Measurements from ENCODE around the gene RC3H1. TPM values are rescaled to one million over a fixed set of nuclear protein-coding genes. Genes with fewer than 3 reads are reported as not detected.

The RC3H1 gene
- total and polyA plus RNA-seq, 10 of the 15 experiments (the other 5 are each of a cell fraction or from before 2014, with no cell fraction given): 1.4 to 33.9 (median 11.8) TPM

- CTCF ChIA-PET: no interaction called here
Observed at GRCh38 chr1:174041369-174041768, 19.2 kb upstream of the RC3H1 start.

More at GRCh38 chr1:174041369-174041768, 19.2 kb upstream of the RC3H1 start:
- ChIA-PET RAD21 (ENCODE audit: unreplicated experiment) (no interaction called here), SMC1A (ENCODE audit: uncharacterized antibody, unreplicated experiment) (interaction anchor here (0.6 kb wide), 1 partner anchor 58 kb away, joined by 3 read pairs; no protein-coding TSS in a partner anchor), POLR2A (no interaction called here)
- H3K4me2 ChIP-seq (ENCODE audit: control insufficient read depth, insufficient read depth): no peak overlapping the region
- H3K27ac ChIP-seq (ENCODE audit: control insufficient read depth, insufficient read depth): no peak overlapping the region
- in situ Hi-C loops (cut with MboI): no loop called here
- DNase-seq (ENCODE audit: low read depth, low spot score): no peak
- H3K9ac ChIP-seq (ENCODE audit: control insufficient read depth, insufficient read depth, low read length): no peak overlapping the region
- intact Hi-C loops (cut with micrococcal nuclease; ENCODE audit: unreplicated experiment): no loop called here
- BruUV-seq (replicated peaks): no TSS peak
- H3K36me3 ChIP-seq (ENCODE audit: control insufficient read depth in 2 of 2, insufficient read depth in 2 of 2, low read length in 1 of 2): no peaks in the 10 kb centered on the region
- H3K27me3 ChIP-seq (replicated peaks in 1 of 2; ENCODE audit: control insufficient read depth in 2 of 2, insufficient read depth in 2 of 2, low read length in 1 of 2): no peaks in the 10 kb centered on the region
- no peak for ATAC-seq
- WGBS (ENCODE audit: insufficient coverage, insufficient replicate concordance, low lambda C conversion rate, missing lambda C conversion rate): 96% methylated on average over 1 of the region's 1 CpG
- no peaks in the 10 kb centered on the region for H3K79me2 ChIP-seq (ENCODE audit: control insufficient read depth, insufficient read depth, low read length)
- no peaks in the 10 kb centered on the region for H3K9me3 ChIP-seq (replicated peaks; ENCODE audit: control insufficient read depth, insufficient read depth, low read length)
- TF ChIP-seq NR2C1 (IDR thresholded peaks at IDR 0.05) (no peak), PML (IDR thresholded peaks at IDR 0.05; ENCODE audit: low read length) (no peak), POU2F2 (IDR thresholded peaks at IDR 0.05; ENCODE audit: borderline replicate concordance, low read depth, low read length) (no peak), GATAD2B (conservative IDR thresholded peaks at IDR 0.05; ENCODE audit: low read depth) (no peak), WRNIP1 (IDR thresholded peaks at IDR 0.05; ENCODE audit: borderline replicate concordance, low read depth, low read length) (no peak), SRF (IDR thresholded peaks at IDR 0.05; ENCODE audit: low read depth in 2 of 2, low read length in 2 of 2) (no peak), ZBED1 (IDR thresholded peaks at IDR 0.05; ENCODE audit: borderline replicate concordance) (no peak), ZNF384 (IDR thresholded peaks at IDR 0.05; ENCODE audit: borderline replicate concordance, low read depth, low read length) (no peak), NFYB (IDR thresholded peaks at IDR 0.05; ENCODE audit: insufficient read depth, low read depth, low read length) (no peak), TAF1 (IDR thresholded peaks at IDR 0.05; ENCODE audit: borderline replicate concordance, low read depth, low read length) (no peak), KAT2A (conservative IDR thresholded peaks at IDR 0.05; ENCODE audit: control insufficient read depth, low read depth, low read length) (no peak)
- TF ChIP-seq, protein P1, sequence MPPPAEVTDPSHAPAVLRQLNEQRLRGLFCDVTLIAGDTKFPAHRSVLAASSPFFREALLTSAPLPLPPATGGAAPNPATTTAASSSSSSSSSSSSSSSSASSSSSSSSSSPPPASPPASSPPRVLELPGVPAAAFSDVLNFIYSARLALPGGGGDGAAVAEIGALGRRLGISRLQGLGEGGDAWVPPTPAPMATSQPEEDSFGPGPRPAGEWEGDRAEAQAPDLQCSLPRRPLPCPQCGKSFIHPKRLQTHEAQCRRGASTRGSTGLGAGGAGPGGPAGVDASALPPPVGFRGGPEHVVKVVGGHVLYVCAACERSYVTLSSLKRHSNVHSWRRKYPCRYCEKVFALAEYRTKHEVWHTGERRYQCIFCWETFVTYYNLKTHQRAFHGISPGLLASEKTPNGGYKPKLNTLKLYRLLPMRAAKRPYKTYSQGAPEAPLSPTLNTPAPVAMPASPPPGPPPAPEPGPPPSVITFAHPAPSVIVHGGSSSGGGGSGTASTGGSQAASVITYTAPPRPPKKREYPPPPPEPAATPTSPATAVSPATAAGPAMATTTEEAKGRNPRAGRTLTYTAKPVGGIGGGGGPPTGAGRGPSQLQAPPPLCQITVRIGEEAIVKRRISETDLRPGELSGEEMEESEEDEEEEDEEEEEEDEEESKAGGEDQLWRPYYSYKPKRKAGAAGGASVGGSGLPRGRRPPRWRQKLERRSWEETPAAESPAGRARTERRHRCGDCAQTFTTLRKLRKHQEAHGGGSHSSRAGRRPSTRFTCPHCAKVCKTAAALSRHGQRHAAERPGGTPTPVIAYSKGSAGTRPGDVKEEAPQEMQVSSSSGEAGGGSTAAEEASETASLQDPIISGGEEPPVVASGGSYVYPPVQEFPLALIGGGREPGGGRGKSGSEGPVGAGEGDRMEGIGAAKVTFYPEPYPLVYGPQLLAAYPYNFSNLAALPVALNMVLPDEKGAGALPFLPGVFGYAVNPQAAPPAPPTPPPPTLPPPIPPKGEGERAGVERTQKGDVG (CRISPR knock-in tag; IDR thresholded peaks at IDR 0.05): no peak
- TF ChIP-seq, protein P2, sequence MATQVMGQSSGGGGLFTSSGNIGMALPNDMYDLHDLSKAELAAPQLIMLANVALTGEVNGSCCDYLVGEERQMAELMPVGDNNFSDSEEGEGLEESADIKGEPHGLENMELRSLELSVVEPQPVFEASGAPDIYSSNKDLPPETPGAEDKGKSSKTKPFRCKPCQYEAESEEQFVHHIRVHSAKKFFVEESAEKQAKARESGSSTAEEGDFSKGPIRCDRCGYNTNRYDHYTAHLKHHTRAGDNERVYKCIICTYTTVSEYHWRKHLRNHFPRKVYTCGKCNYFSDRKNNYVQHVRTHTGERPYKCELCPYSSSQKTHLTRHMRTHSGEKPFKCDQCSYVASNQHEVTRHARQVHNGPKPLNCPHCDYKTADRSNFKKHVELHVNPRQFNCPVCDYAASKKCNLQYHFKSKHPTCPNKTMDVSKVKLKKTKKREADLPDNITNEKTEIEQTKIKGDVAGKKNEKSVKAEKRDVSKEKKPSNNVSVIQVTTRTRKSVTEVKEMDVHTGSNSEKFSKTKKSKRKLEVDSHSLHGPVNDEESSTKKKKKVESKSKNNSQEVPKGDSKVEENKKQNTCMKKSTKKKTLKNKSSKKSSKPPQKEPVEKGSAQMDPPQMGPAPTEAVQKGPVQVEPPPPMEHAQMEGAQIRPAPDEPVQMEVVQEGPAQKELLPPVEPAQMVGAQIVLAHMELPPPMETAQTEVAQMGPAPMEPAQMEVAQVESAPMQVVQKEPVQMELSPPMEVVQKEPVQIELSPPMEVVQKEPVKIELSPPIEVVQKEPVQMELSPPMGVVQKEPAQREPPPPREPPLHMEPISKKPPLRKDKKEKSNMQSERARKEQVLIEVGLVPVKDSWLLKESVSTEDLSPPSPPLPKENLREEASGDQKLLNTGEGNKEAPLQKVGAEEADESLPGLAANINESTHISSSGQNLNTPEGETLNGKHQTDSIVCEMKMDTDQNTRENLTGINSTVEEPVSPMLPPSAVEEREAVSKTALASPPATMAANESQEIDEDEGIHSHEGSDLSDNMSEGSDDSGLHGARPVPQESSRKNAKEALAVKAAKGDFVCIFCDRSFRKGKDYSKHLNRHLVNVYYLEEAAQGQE (IDR thresholded peaks at IDR 0.05; ENCODE audit: low read depth, low read length): no peak
- TF ChIP-seq, protein P3, sequence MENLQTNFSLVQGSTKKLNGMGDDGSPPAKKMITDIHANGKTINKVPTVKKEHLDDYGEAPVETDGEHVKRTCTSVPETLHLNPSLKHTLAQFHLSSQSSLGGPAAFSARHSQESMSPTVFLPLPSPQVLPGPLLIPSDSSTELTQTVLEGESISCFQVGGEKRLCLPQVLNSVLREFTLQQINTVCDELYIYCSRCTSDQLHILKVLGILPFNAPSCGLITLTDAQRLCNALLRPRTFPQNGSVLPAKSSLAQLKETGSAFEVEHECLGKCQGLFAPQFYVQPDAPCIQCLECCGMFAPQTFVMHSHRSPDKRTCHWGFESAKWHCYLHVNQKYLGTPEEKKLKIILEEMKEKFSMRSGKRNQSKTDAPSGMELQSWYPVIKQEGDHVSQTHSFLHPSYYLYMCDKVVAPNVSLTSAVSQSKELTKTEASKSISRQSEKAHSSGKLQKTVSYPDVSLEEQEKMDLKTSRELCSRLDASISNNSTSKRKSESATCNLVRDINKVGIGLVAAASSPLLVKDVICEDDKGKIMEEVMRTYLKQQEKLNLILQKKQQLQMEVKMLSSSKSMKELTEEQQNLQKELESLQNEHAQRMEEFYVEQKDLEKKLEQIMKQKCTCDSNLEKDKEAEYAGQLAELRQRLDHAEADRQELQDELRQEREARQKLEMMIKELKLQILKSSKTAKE (IDR thresholded peaks at IDR 0.05; ENCODE audit: low read depth, poor library complexity, severe bottlenecking): no peak
- H3K4me3 ChIP-seq: no peak overlapping the region
- H2AFZ ChIP-seq (ENCODE audit: control insufficient read depth, low read depth, low read length): no peak overlapping the region
- H3K4me1 ChIP-seq (ENCODE audit: control insufficient read depth, insufficient read depth, low read length): no peaks in the 10 kb centered on the region
- FAIRE-seq: no peak
- no peaks in the 10 kb centered on the region for H4K20me1 ChIP-seq (ENCODE audit: control insufficient read depth, insufficient read depth)
